SK-N-SH (cell line): ENCODE measurements around the gene TMEM134. TPM values are rescaled to one million over a fixed set of nuclear protein-coding genes. Genes with fewer than 3 reads are reported as not detected.

Experiments used
- CTCF ChIA-PET: fragments of 300-600, 350-600 bp; formaldehyde crosslinking; extraction: SDS; loops from one replicate; lab custom pipeline; 2021; lab: Yijun Ruan, JAX
- POLR2A ChIA-PET: fragments of 350-600 bp; sonication (Branson Sonifier 250); formaldehyde crosslinking; extraction: SDS; loops from one replicate; lab custom pipeline; 2020; ENCODE audit warnings: antibody characterized with exemption, inconsistent platforms; lab: Yijun Ruan, JAX
- DNase-seq: peaks from one replicate; pipeline ENCODE4 v3.0.0; 2012
- H2AFZ ChIP-seq: fragments of 200-600 bp; sonication (generic); 2 replicates; pipeline ENCODE4 v1.8.1; 2016; ENCODE audit warnings: antibody characterized with exemption, mild to moderate bottlenecking, low read depth
- H3F3A ChIP-seq: fragments of 200-600 bp; sonication (generic); replicated peaks from 2 replicates; pipeline ENCODE3; 2016; ENCODE audit warnings: antibody characterized with exemption, mild to moderate bottlenecking; ENCODE audit not compliant: insufficient read depth
- H3K27ac ChIP-seq, 2 experiments: fragments of 200-500 bp in 1 of 2; fragments of 200-600 bp in 1 of 2; sonication (Bioruptor generic) in 1 of 2; sonication (generic), shearing (Covaris generic) in 1 of 2; 2 replicates each; pipeline versions ENCODE4 v1.5.1 to v1.6.1; 2014 to 2016; ENCODE audit warnings: low read depth in 2 of 2, inconsistent platforms in 1 of 2, low read length in 1 of 2, mild to moderate bottlenecking in 1 of 2, mixed read lengths in 1 of 2
- H3K27me3 ChIP-seq: fragments of 200-600 bp; sonication (generic), shearing (Covaris generic); 2 replicates; pipeline ENCODE4 v1.6.1; 2016; ENCODE audit warnings: mixed run types; ENCODE audit not compliant: insufficient read depth
- H3K36me3 ChIP-seq, 2 experiments: fragments of 200-500 bp in 1 of 2; fragments of 200-600 bp in 1 of 2; sonication (Bioruptor generic) in 1 of 2; sonication (generic) in 1 of 2; replicated peaks in 1 of 2; 2 replicates each; pipeline versions ENCODE3 to v1.5.1; 2014 to 2016; ENCODE audit warnings: low read length in 1 of 2, mild to moderate bottlenecking in 1 of 2; ENCODE audit not compliant: insufficient read depth in 2 of 2, control insufficient read depth in 1 of 2
- H3K4me1 ChIP-seq, 2 experiments: fragments of 200-500 bp in 1 of 2; fragments of 200-600 bp in 1 of 2; sonication (Bioruptor generic) in 1 of 2; sonication (generic), shearing (Covaris generic) in 1 of 2; 2 replicates each; pipeline versions ENCODE4 v1.5.1 to v1.6.1; 2014 to 2016; ENCODE audit warnings: low read depth in 1 of 2, low read length in 1 of 2, mixed run types in 1 of 2; ENCODE audit not compliant: insufficient read depth in 2 of 2, control insufficient read depth in 1 of 2
- H3K4me2 ChIP-seq: fragments of 200-600 bp; sonication (generic), shearing (Covaris generic); 2 replicates; pipeline ENCODE4 v1.6.1; 2017; ENCODE audit warnings: mixed run types
- H3K4me3 ChIP-seq, 2 experiments: fragments of 200-500 bp in 1 of 2; fragments of 200-600 bp in 1 of 2; sonication (Bioruptor generic) in 1 of 2; sonication (generic), shearing (Covaris generic) in 1 of 2; 2 replicates each; pipeline versions ENCODE4 v1.5.1 to v1.8.1; 2014 to 2016; ENCODE audit warnings: low read depth in 2 of 2, inconsistent platforms in 1 of 2, low read length in 1 of 2, mild to moderate bottlenecking in 1 of 2, mixed read lengths in 1 of 2, moderate library complexity in 1 of 2
- H3K79me2 ChIP-seq: fragments of 200-600 bp; sonication (generic); 2 replicates; pipeline ENCODE4 v1.8.1; 2017; ENCODE audit warnings: mild to moderate bottlenecking; ENCODE audit not compliant: insufficient read depth
- H3K9ac ChIP-seq: fragments of 200-600 bp; sonication (generic); 2 replicates; pipeline ENCODE4 v1.6.1; 2017; ENCODE audit warnings: mixed run types
- H3K9me2 ChIP-seq: fragments of 200-600 bp; sonication (generic); 2 replicates; pipeline ENCODE4 v1.6.1; 2017; ENCODE audit warnings: mixed run types
- H3K9me3 ChIP-seq: fragments of 200-600 bp; sonication (generic); 2 replicates; pipeline ENCODE4 v1.6.1; 2017; ENCODE audit warnings: mixed run types, mild to moderate bottlenecking, moderate library complexity
- H4K20me1 ChIP-seq: fragments of 200-600 bp; sonication (generic); 2 replicates; pipeline ENCODE4 v1.6.1; 2017; ENCODE audit warnings: mild to moderate bottlenecking, mixed run types; ENCODE audit not compliant: insufficient read depth
- CHD2 ChIP-seq: fragments of 150-350 bp; IDR thresholded peaks from 2 replicates; pipeline ENCODE4 v1.6.1; 2018; ENCODE audit warnings: low read length; ENCODE audit not compliant: partially characterized antibody
- ELF1 ChIP-seq: IDR thresholded peaks from 2 replicates; pipeline ENCODE4 v1.4.0; 2012
- EP300 ChIP-seq, 2 experiments: IDR thresholded peaks; 2 replicates each; pipeline versions ENCODE4 v1.4.0 to v1.6.1; 2012; ENCODE audit warnings: borderline replicate concordance in 1 of 2, low read depth in 1 of 2, low read length in 1 of 2
- EZH2phosphoT487 ChIP-seq: fragments of 200-600 bp; sonication (generic); IDR thresholded peaks from 2 replicates; pipeline ENCODE4 v1.6.1; 2017; ENCODE audit warnings: low read depth, mixed run types, mild to moderate bottlenecking, antibody characterized with exemption, moderate library complexity, borderline replicate concordance
- FOSL2 ChIP-seq: IDR thresholded peaks from 2 replicates; pipeline ENCODE4 v1.4.0; 2012; ENCODE audit warnings: low read depth, mild to moderate bottlenecking, moderate library complexity, borderline replicate concordance
- FOXJ3 ChIP-seq: sonication (generic); formaldehyde crosslinking; IDR thresholded peaks from 2 replicates; pipeline ENCODE4 v1.5.1; 2020; ENCODE audit warnings: mild to moderate bottlenecking, missing genetic modification reagents
- FOXM1 ChIP-seq: IDR thresholded peaks from 2 replicates; pipeline ENCODE4 v1.4.0; 2012; ENCODE audit warnings: low read depth, mild to moderate bottlenecking
- GATA2 ChIP-seq: sonication (generic); formaldehyde crosslinking; IDR thresholded peaks from 2 replicates; pipeline ENCODE4 v1.5.0; 2020; ENCODE audit warnings: mild to moderate bottlenecking, missing genetic modification reagents
- IRF3 ChIP-seq: fragments of 150-350 bp; IDR thresholded peaks from 2 replicates; pipeline ENCODE4 v1.6.1; 2016; ENCODE audit warnings: mild to moderate bottlenecking, low read depth, low read length
- JUND ChIP-seq: IDR thresholded peaks from 2 replicates; pipeline ENCODE4 v1.4.0; 2012
- MEF2A ChIP-seq: IDR thresholded peaks from 2 replicates; pipeline ENCODE4 v1.4.0; 2012; ENCODE audit warnings: low read depth, borderline replicate concordance
- MXI1 ChIP-seq: IDR thresholded peaks from 2 replicates; pipeline ENCODE4 v1.6.1; 2012; ENCODE audit warnings: mild to moderate bottlenecking, low read depth, low read length, improper control_type of control experiment
- NFIC ChIP-seq: IDR thresholded peaks from 2 replicates; pipeline ENCODE4 v1.4.0; 2012; ENCODE audit warnings: borderline replicate concordance
- POLR2AphosphoS5 ChIP-seq: IDR thresholded peaks from 2 replicates; pipeline ENCODE4 v1.6.1; 2012; ENCODE audit warnings: low read depth, low read length
- RAD21 ChIP-seq: IDR thresholded peaks from 2 replicates; pipeline ENCODE4 v1.6.1; 2012; ENCODE audit warnings: mild to moderate bottlenecking, low read length
- RCOR1 ChIP-seq: fragments of 150-350 bp; IDR thresholded peaks from 2 replicates; pipeline ENCODE4 v1.6.1; 2017; ENCODE audit warnings: antibody characterized with exemption, low read length
- RFX5 ChIP-seq: IDR thresholded peaks from 2 replicates; pipeline ENCODE4 v1.6.1; 2012; ENCODE audit warnings: mild to moderate bottlenecking, improper control_type of control experiment, low read length
- RXRA ChIP-seq: IDR thresholded peaks from 2 replicates; pipeline ENCODE4 v1.4.0; 2012; ENCODE audit warnings: low read depth, mild to moderate bottlenecking, borderline replicate concordance
- SIN3A ChIP-seq: IDR thresholded peaks from 2 replicates; pipeline ENCODE4 v1.6.1; 2012; ENCODE audit warnings: low read depth, mild to moderate bottlenecking, low read length, moderate library complexity, borderline replicate concordance
- TAF1 ChIP-seq: IDR thresholded peaks from 2 replicates; pipeline ENCODE4 v1.6.1; 2012; ENCODE audit warnings: low read depth, mild to moderate bottlenecking, low read length, moderate library complexity, borderline replicate concordance
- TCF12 ChIP-seq: IDR thresholded peaks from 2 replicates; pipeline ENCODE4 v1.4.0; 2012
- TEAD4 ChIP-seq: IDR thresholded peaks from 2 replicates; pipeline ENCODE4 v1.4.0; 2012; ENCODE audit warnings: mild to moderate bottlenecking, borderline replicate concordance; ENCODE audit not compliant: insufficient read depth
- USF2 ChIP-seq: fragments of 150-350 bp; IDR thresholded peaks from 2 replicates; pipeline ENCODE4 v1.6.1; 2017; ENCODE audit warnings: antibody characterized with exemption, low read length, low read depth, borderline replicate concordance
- YY1 ChIP-seq: IDR thresholded peaks from 2 replicates; pipeline ENCODE4 v1.4.0; 2012; ENCODE audit warnings: low read depth, mild to moderate bottlenecking
- WGBS: methylation state at CpG from one replicate; pipeline ENCODE4 v1.1.6; 2017; ENCODE audit warnings: low lambda C conversion rate; 5-methylcytosine and 5-hydroxymethylcytosine counted together
- polyA plus RNA-seq, 3 experiments: library from polyadenylated mRNA; depleted of rRNA; stranded (reverse); fragments of >200 nt; gene quantifications; 2 replicates each; pipeline ENCODE4 v1.2.3, GENCODE V29; 2012
- TF ChIP-seq, protein P1 (sequence below): IDR thresholded peaks from 2 replicates; pipeline ENCODE4; 2012
- TF ChIP-seq, protein P2 (sequence below): fragments of 200-600 bp; sonication (generic); IDR thresholded peaks from 2 replicates; pipeline ENCODE4 v1.6.1; 2017; ENCODE audit warnings: antibody characterized with exemption, mild to moderate bottlenecking, moderate library complexity
- TF ChIP-seq, protein P3 (sequence below): IDR thresholded peaks from 2 replicates; pipeline ENCODE4 v1.4.0; 2012; ENCODE audit warnings: low read depth, borderline replicate concordance
- TF ChIP-seq, protein P4 (sequence below): IDR thresholded peaks from 2 replicates; pipeline ENCODE4 v1.4.0; 2012; ENCODE audit warnings: low read depth

The TMEM134 gene
- polyA plus RNA-seq, 1 of the 3 experiments (the other 2 are of a cell fraction), result 132 TPM

DNA sequence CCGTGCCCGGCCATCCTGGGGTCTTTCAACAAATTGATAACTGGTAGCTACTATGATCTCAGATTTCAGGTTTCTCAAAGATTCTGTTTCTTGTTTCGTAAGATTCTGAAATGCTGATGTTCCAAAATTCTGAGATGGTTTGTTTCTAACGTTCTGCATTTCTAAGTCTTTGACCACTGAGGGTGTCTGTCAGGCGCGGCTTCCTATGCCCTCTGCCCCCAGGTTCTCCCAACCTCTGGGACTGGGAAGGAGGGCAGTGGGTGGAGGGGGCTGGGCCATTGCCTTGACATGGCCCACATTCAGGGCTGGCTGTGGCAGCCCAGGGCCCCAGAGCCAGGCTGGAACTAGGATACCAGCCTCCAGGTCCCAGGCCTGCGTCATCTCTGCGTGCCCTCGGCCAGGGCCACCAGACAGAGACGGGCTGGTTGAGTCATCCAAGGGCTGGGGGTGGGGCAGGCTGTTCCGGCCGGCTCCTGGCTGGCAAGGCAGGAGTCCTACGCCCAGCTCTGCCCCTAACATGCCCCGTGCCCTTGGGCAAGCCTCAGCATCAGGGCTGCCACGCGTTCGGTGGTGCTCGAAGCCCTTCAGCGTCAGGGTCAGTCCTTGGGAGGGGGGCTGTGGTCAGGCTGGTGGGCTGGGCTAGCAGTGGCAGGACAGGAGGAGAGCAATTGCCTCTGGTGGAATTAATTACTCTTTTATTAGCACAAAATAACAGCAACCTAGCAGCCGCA, 5.2 kb downstream of the TMEM134 start:
- Histone ChIP-seq H4K20me1 (no peaks in the 10 kb centered on the region), H3K4me2 (peak overlapping the region; percentile 87), H3K9me3 (no peaks in the 10 kb centered on the region), H3K9ac (peak overlapping the region; percentile 22; the same call in 1 of the 2 replicates), H3K4me3 (peak overlapping the region; percentile 63 to 68; a peak in 3 of 4 replicates), H3K9me2 (no peaks in the 10 kb centered on the region), H3K36me3 (no peaks in the 10 kb centered on the region), H3K79me2 (peaks cover 7% of the 10 kb centered on the region; the same call in 1 of the 2 replicates), H3K4me1 (peaks cover 9 to 31% of the 10 kb centered on the region in 2 experiments; a peak in 2 of 4 replicates), H3F3A (peaks cover 18% of the 10 kb centered on the region), H3K27me3 (no peaks in the 10 kb centered on the region), H3K27ac (peak overlapping the region; percentile 48 to 61; a peak in 3 of 4 replicates), H2AFZ (peak overlapping the region; percentile 85; the same call in 1 of the 2 replicates)
- DNase-seq, result peak; percentile 51
- ChIA-PET POLR2A (no interaction called here), CTCF (no interaction called here)
- WGBS, result 72% methylated on average over 9 of the region's 20 CpGs
- TF ChIP-seq MXI1 (no peak), RCOR1 (no peak), TAF1 (no peak), EP300 (IDR thresholded peaks at IDR 0.05; ENCODE audit: borderline replicate concordance in 1 of 2, low read depth in 1 of 2, low read length in 1 of 2) (no peak), SIN3A (no peak), RAD21 (no peak), YY1 (no peak), RFX5 (no peak), FOXJ3 (CRISPR knock-in tag) (no peak), JUND (peak; percentile 53; the same call in 1 of the 2 replicates), CHD2 (no peak), MEF2A (no peak), FOXM1 (no peak), NFIC (no peak), RXRA (no peak), GATA2 (CRISPR knock-in tag) (no peak), TCF12 (no peak), IRF3 (no peak), USF2 (no peak), TEAD4 (no peak), POLR2AphosphoS5 (peak; percentile 41; the same call in 1 of the 2 replicates), ELF1 (no peak), EZH2phosphoT487 (no peak), FOSL2 (peak; percentile 69)
- TF ChIP-seq, protein P1, sequence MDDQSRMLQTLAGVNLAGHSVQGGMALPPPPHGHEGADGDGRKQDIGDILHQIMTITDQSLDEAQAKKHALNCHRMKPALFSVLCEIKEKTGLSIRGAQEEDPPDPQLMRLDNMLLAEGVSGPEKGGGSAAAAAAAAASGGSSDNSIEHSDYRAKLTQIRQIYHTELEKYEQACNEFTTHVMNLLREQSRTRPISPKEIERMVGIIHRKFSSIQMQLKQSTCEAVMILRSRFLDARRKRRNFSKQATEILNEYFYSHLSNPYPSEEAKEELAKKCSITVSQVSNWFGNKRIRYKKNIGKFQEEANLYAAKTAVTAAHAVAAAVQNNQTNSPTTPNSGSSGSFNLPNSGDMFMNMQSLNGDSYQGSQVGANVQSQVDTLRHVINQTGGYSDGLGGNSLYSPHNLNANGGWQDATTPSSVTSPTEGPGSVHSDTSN, result no peak
- TF ChIP-seq, protein P2, sequence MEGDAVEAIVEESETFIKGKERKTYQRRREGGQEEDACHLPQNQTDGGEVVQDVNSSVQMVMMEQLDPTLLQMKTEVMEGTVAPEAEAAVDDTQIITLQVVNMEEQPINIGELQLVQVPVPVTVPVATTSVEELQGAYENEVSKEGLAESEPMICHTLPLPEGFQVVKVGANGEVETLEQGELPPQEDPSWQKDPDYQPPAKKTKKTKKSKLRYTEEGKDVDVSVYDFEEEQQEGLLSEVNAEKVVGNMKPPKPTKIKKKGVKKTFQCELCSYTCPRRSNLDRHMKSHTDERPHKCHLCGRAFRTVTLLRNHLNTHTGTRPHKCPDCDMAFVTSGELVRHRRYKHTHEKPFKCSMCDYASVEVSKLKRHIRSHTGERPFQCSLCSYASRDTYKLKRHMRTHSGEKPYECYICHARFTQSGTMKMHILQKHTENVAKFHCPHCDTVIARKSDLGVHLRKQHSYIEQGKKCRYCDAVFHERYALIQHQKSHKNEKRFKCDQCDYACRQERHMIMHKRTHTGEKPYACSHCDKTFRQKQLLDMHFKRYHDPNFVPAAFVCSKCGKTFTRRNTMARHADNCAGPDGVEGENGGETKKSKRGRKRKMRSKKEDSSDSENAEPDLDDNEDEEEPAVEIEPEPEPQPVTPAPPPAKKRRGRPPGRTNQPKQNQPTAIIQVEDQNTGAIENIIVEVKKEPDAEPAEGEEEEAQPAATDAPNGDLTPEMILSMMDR, result no peak
- TF ChIP-seq, protein P3, sequence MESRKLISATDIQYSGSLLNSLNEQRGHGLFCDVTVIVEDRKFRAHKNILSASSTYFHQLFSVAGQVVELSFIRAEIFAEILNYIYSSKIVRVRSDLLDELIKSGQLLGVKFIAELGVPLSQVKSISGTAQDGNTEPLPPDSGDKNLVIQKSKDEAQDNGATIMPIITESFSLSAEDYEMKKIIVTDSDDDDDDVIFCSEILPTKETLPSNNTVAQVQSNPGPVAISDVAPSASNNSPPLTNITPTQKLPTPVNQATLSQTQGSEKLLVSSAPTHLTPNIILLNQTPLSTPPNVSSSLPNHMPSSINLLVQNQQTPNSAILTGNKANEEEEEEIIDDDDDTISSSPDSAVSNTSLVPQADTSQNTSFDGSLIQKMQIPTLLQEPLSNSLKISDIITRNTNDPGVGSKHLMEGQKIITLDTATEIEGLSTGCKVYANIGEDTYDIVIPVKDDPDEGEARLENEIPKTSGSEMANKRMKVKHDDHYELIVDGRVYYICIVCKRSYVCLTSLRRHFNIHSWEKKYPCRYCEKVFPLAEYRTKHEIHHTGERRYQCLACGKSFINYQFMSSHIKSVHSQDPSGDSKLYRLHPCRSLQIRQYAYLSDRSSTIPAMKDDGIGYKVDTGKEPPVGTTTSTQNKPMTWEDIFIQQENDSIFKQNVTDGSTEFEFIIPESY, result no peak
- TF ChIP-seq, protein P4, sequence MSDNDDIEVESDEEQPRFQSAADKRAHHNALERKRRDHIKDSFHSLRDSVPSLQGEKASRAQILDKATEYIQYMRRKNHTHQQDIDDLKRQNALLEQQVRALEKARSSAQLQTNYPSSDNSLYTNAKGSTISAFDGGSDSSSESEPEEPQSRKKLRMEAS, result peak; percentile 43
